ENCODE results near the gene ZBTB7C.

DNA sequence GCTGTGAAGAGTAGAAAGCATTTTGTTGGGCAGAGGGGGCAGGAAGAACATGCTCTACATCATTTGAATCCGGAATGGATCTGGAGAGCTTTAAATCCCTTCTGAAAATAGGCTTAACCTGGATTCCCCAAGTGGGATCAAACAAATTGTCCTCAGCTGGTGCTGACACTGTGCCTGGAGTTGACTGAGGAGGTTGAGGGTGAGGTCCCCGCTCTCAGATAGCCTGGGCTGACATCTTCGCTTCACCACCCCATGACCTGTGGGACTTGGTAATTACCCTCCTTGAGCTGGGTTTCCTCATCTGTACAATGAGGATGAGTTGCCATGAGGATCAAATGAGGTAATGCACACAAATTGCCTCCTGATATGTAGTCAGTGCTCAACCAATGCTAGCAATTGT is 360.9 kb downstream of the ZBTB7C start:
- no peak for TF ChIP-seq JUND (IDR thresholded peaks at IDR 0.05)
- TF ChIP-seq, protein P1, sequence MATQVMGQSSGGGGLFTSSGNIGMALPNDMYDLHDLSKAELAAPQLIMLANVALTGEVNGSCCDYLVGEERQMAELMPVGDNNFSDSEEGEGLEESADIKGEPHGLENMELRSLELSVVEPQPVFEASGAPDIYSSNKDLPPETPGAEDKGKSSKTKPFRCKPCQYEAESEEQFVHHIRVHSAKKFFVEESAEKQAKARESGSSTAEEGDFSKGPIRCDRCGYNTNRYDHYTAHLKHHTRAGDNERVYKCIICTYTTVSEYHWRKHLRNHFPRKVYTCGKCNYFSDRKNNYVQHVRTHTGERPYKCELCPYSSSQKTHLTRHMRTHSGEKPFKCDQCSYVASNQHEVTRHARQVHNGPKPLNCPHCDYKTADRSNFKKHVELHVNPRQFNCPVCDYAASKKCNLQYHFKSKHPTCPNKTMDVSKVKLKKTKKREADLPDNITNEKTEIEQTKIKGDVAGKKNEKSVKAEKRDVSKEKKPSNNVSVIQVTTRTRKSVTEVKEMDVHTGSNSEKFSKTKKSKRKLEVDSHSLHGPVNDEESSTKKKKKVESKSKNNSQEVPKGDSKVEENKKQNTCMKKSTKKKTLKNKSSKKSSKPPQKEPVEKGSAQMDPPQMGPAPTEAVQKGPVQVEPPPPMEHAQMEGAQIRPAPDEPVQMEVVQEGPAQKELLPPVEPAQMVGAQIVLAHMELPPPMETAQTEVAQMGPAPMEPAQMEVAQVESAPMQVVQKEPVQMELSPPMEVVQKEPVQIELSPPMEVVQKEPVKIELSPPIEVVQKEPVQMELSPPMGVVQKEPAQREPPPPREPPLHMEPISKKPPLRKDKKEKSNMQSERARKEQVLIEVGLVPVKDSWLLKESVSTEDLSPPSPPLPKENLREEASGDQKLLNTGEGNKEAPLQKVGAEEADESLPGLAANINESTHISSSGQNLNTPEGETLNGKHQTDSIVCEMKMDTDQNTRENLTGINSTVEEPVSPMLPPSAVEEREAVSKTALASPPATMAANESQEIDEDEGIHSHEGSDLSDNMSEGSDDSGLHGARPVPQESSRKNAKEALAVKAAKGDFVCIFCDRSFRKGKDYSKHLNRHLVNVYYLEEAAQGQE (IDR thresholded peaks at IDR 0.05): no peak
- TF ChIP-seq, protein P2, sequence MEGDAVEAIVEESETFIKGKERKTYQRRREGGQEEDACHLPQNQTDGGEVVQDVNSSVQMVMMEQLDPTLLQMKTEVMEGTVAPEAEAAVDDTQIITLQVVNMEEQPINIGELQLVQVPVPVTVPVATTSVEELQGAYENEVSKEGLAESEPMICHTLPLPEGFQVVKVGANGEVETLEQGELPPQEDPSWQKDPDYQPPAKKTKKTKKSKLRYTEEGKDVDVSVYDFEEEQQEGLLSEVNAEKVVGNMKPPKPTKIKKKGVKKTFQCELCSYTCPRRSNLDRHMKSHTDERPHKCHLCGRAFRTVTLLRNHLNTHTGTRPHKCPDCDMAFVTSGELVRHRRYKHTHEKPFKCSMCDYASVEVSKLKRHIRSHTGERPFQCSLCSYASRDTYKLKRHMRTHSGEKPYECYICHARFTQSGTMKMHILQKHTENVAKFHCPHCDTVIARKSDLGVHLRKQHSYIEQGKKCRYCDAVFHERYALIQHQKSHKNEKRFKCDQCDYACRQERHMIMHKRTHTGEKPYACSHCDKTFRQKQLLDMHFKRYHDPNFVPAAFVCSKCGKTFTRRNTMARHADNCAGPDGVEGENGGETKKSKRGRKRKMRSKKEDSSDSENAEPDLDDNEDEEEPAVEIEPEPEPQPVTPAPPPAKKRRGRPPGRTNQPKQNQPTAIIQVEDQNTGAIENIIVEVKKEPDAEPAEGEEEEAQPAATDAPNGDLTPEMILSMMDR (IDR thresholded peaks at IDR 0.05; ENCODE audit: low read depth, low read length, missing input control): no peak
- no peak for TF ChIP-seq RAD21 (IDR thresholded peaks at IDR 0.05)
- TF ChIP-seq TAF1 (conservative IDR thresholded peaks at IDR 0.05): no peak

Measured in liver (tissue), 3 donors.